Mucosa of descending colon (tissue), 3 donors: Measurements from ENCODE around the gene NOVA2. TPM values are rescaled to one million over a fixed set of nuclear protein-coding genes. Genes with fewer than 3 reads are reported as not detected.

Experiments used
- ATAC-seq: fragments of 200-7000 bp; cut with Tn5 transposase; one replicate; pipeline ENCODE4 v1.9.1; 2020; ENCODE audit warnings: mild to moderate bottlenecking, moderate library complexity
- DNase-seq, 3 donors: peaks; one replicate each; pipeline ENCODE4 v3.0.0-alpha.2; 2020
- H3K36me3 ChIP-seq: fragments of 200-600 bp; one replicate; pipeline ENCODE4 v1.8.0; 2021; ENCODE audit warnings: low read depth, mild to moderate bottlenecking
- H3K4me1 ChIP-seq: fragments of 200-600 bp; one replicate; pipeline ENCODE4 v1.8.0; 2021; ENCODE audit warnings: low read depth, mild to moderate bottlenecking
- H3K4me3 ChIP-seq: fragments of 200-600 bp; one replicate; pipeline ENCODE4 v1.8.0; 2021; ENCODE audit warnings: mild to moderate bottlenecking
- H3K9me3 ChIP-seq: fragments of 200-600 bp; one replicate; pipeline ENCODE4 v1.8.0; 2021; ENCODE audit warnings: mild to moderate bottlenecking
- CTCF ChIP-seq: fragments of 200-600 bp; IDR thresholded peaks from one replicate; pipeline ENCODE4 v1.8.0; 2022; ENCODE audit warnings: antibody characterized with exemption, mild to moderate bottlenecking
- intact Hi-C, 2 donors: fragments of 100-400 bp; cut with DNase I in 1 of 2; cut with micrococcal nuclease in 1 of 2; formaldehyde crosslinking; loops; one replicate each; pipeline versions ENCODE4 v1.11.0 to v1.11.1; 2022; cut with DNase I, micrococcal nuclease
- total RNA-seq, 3 donors: library from RNA; stranded (reverse); fragmentation: NEBNext Ultra II Directional in 2 of 3; extraction: Animal tissue kit (Norgen Biotek cat#: 25700) in 2 of 3; gene quantifications; one replicate each; pipeline versions ENCODE4 v1.2.1 to v1.2.4, GENCODE V29; 2021 to 2023
- donor health status: DM: no; HTN: no; CAD: no; lungs with moderate emphysema.
- donor health status: DM: no; HTN: no; CAD: no.
- donor health status: DM: no; HTN: yes; CAD: no.

The NOVA2 gene
- total RNA-seq, 3 donors from 2014 or later, result 0.55 to 3.0 (median 1.3) TPM

GRCh38 chr19:45972947-45973540 is 621 bp downstream of the NOVA2 start:
- Histone ChIP-seq H3K9me3 (no peaks in the 10 kb centered on the region), H3K4me1 (peaks cover 2% of the 10 kb centered on the region), H3K4me3 (no peak overlapping the region), H3K36me3 (no peaks in the 10 kb centered on the region)
- ATAC-seq (no peak), DNase-seq (no peak)
- no peak for TF ChIP-seq CTCF
- intact Hi-C loops, result no loop called here

DNA sequence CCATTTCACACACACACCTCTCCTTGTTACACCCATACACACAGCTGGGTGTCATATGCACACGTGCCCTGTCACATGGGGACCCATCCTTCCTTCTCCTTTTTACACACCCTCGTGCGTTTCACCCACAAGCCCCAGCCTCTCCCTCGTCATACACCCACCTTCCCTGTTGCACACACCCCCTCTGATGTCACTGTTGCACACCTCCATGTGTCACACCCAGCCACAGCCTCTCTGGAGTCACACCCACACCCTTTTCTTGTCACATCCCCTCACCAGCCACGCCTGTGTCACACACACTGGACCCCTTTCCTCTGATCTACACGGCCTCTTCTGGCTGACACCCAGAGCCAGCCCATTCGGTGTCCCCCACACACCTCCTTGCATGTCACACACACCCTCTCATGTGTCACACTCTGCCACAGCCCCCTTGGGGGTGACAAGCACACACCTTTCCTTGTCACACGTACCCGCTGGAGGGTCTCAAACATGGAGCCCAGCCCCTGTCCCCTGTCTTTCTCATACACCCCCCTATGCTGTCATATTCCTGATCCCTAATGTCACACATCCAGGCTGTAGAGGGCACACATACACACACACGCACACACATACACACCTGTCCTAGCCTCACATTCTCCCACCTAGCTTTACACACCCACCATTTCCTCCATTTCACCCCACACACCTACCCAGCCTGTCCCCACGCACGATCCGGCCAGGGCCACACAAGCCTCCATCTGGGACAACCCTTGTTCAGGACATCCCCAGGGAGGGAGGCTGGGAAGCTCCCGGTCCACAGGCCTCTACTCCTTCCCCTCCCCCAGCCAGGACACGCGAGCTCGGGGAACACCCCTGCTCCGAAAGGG is 1.4 kb downstream of the NOVA2 start:
- Histone ChIP-seq H3K9me3 (no peaks in the 10 kb centered on the region), H3K36me3 (no peaks in the 10 kb centered on the region), H3K4me3 (no peak overlapping the region), H3K4me1 (peaks cover 2% of the 10 kb centered on the region)
- intact Hi-C loops, result no loop called here
- no peak for TF ChIP-seq CTCF
- no peak for ATAC-seq
- DNase-seq, result no peak

DNA sequence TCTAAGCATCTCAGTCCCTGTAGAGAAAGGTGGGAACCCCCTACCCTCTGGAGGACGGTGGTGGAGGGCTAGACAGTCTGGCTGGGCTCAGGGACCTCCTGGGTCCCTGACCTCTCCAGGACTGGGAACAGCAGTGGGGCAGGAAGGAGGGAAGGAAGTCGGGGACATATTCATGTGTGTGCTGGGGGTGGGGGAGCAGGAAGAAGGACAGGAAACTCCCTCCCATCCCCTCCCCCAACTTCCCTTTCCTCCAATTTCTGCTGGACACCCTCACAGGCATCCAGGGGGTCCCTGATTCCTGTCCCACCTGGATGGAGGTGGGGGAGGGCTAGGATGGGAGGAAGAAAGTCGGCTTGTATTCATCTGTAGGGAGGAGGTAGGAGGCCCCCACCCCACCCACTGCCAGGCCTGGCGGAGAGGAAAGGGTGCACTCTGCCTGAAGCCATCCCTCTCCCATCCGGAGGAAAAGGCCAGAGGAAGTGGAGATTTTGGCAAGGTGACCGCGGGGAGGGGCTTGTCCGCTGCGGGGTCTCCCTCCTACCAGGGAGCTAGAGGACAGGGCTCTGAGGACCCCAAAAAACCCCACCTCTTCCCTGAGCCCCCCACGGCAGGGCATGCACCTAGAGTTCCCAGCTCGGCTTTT is 2.3 kb downstream of the NOVA2 start:
- intact Hi-C loops, result no loop called here
- no peaks in the 10 kb centered on the region for H3K9me3 ChIP-seq
- no peak for ATAC-seq
- H3K36me3 ChIP-seq, result no peaks in the 10 kb centered on the region
- peaks cover 2% of the 10 kb centered on the region for H3K4me1 ChIP-seq
- no peak for TF ChIP-seq CTCF
- no peak overlapping the region for H3K4me3 ChIP-seq
- DNase-seq, result no peak

DNA sequence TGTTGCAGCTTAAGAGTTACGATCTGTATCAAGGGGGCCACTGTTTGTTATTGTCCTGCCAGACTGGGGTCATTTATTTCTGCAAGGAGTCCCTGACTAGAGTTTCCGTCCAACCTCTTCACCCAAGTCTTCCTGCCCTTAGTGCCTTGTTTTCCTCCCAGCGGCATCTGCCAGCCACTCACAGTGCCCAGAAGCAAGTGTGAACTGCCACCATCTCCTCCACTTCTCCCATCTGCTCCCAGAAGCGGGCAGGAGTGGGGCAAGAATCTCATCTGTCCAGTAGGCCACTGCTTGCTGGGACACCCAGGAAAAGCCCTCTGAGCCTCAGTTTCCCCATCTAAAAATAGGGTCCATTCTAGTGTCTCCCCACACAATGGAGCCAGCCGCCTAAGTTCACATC is 4.0 kb downstream of the NOVA2 start:
- Histone ChIP-seq H3K36me3 (no peaks in the 10 kb centered on the region), H3K4me1 (peaks cover 2% of the 10 kb centered on the region), H3K9me3 (no peaks in the 10 kb centered on the region), H3K4me3 (no peak overlapping the region)
- ATAC-seq (no peak), DNase-seq (no peak)
- intact Hi-C loops, result no loop called here
- no peak for TF ChIP-seq CTCF

- intact Hi-C loops, result no loop called here
- Histone ChIP-seq H3K36me3 (no peaks in the 10 kb centered on the region), H3K4me3 (no peak overlapping the region), H3K4me1 (peaks cover 2% of the 10 kb centered on the region), H3K9me3 (no peaks in the 10 kb centered on the region)
- TF ChIP-seq CTCF, result no peak
- ATAC-seq (no peak), DNase-seq (no peak)
Measured at GRCh38 chr19:45968626-45969025, 5.0 kb downstream of the NOVA2 start.
